SK-N-MC (cell line): ENCODE results near the gene RBM39.

Experiments used
- EZH2 ChIP-seq: fragments of 200-600 bp; sonication (generic); IDR thresholded peaks from one replicate; pipeline ENCODE4 v1.6.1; 2017; ENCODE audit warnings: antibody characterized with exemption
- POLR2AphosphoS5 ChIP-seq: IDR thresholded peaks from 2 replicates; pipeline ENCODE4 v1.6.1; 2012; ENCODE audit warnings: mild to moderate bottlenecking, low read depth, low read length, borderline replicate concordance

- TF ChIP-seq POLR2AphosphoS5 (no peak), EZH2 (no peak)
These were observed 84.8 kb downstream of the RBM39 start for GRCh38 chr20:35657271-35657670.
